Fibroblast of mammary gland (primary cell): Measurements from ENCODE around the gene PARP3.

Experiments
- DNase-seq: peaks from one replicate; pipeline ENCODE4 v3.0.0-alpha.2; 2010; ENCODE audit warnings: low read depth
- H3K4me3 ChIP-seq: 2 replicates; pipeline ENCODE4 v1.5.1; 2011; ENCODE audit warnings: low read depth, mild to moderate bottlenecking, low read length, moderate library complexity; ENCODE audit not compliant: control insufficient read depth
- TF ChIP-seq, protein P1 (sequence below): conservative IDR thresholded peaks from 2 replicates; pipeline ENCODE4 v1.5.1; 2011; ENCODE audit warnings: low read depth, low read length, inconsistent platforms; ENCODE audit not compliant: control insufficient read depth, insufficient read depth

PARP3 gene

DNA sequence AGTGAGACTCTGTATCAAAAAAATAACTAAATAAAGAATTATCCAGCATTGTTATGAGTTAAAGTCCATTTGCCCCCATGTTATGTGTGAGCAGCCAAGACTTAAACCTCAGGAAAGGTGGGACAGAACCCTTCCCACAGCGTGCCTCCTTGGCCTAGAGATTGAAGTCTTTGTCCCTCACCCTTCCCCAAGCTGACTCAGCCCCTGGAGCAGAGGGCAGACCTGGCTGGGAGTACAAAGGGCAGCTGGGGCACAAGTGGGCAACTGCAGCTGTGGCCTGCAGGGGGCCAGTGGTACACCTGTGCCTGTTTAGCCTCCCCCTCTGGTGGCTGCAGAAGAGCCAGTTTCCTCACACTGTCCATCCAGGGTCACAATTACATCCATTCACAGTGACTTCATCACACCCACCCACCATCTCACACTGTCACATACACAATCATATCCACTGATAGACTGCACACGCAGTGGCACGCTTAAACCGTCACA lies 40.2 kb downstream of the PARP3 start:
- H3K4me3 ChIP-seq: peak overlapping the region; percentile 65
- TF ChIP-seq, protein P1, sequence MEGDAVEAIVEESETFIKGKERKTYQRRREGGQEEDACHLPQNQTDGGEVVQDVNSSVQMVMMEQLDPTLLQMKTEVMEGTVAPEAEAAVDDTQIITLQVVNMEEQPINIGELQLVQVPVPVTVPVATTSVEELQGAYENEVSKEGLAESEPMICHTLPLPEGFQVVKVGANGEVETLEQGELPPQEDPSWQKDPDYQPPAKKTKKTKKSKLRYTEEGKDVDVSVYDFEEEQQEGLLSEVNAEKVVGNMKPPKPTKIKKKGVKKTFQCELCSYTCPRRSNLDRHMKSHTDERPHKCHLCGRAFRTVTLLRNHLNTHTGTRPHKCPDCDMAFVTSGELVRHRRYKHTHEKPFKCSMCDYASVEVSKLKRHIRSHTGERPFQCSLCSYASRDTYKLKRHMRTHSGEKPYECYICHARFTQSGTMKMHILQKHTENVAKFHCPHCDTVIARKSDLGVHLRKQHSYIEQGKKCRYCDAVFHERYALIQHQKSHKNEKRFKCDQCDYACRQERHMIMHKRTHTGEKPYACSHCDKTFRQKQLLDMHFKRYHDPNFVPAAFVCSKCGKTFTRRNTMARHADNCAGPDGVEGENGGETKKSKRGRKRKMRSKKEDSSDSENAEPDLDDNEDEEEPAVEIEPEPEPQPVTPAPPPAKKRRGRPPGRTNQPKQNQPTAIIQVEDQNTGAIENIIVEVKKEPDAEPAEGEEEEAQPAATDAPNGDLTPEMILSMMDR: peak; percentile 45
- no peak for DNase-seq

DNA sequence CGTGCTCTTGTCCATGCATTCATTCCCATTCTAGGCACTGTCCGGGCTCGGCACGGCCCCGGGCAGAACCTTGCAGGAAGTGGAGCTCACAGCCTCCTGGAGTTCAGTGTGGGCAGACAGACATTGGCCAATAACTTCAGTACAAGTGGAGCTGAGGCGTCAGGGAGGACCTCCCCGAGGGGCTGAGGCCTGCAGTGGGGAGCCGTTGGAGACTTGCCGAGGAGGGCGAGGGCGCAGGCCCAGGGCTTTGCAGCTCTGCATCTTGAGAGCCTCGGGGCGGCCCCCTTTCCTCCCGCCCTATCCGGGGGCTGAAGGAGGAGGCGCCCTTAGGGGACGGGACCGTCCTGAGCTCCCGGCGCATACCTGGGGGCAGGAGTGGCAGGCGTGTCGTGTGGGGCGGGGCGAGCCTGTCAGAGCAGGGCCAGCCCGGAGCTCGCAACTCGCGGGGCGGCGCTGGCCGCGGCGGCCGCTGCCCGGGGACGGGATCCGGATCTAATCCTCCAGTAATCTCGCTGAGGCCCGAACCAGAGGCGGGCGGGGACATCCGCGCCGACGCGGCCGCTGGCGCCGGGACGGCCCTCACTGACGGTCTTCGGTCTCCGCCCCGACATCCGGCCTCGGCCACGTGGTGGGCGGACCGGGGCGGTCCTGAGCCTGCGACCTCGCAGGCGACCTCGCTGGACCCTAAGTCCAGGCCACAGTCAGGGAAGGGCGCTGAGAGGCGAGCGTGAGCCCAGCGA lies 40.8 kb downstream of the PARP3 start, which contains the start of gene ACY1:
ACY1 (plus strand) TSS at position 698 of the 740 bp plus-strand sequence. CDS start 530 bp downstream, outside the sequence.
- H3K4me3 ChIP-seq: peak within 1 kb of the TSS; percentile 65
- TF ChIP-seq, protein P1: no peak
- DNase-seq: peak; percentile 86

DNA sequence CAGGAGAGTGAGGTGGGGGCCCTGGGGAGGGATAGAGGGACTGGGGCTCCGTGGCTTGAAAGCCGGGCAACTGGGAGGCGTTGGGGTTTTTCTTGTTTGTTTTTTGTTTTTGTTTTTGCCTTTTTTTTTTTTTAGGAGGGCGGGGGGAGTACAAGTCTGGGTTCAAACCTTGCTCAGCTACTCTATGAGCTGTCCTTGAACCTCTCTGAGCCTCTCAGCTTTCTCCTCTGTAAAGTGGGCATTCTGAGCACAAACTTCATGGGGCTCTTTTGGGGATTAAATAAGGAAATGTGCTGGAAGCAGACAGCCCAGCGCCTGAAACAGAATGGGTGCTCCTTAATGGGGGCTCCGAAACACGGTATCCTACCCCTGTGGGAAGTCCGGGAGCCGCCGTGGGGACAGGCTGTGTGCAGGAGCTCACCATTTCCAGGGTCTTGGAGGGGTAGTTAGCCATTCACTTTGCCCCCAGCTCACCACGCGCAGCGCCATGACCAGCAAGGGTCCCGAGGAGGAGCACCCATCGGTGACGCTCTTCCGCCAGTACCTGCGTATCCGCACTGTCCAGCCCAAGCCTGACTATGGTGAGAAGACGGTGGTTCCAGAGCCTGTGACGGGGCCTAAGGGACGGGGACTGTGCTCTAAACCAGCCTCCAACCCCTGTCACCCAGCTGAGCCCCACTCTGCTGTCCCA lies 41.6 kb downstream of the PARP3 start:
- DNase-seq: no peak
- TF ChIP-seq, protein P1: no peak
- H3K4me3 ChIP-seq: peak overlapping the region; percentile 65

DNA sequence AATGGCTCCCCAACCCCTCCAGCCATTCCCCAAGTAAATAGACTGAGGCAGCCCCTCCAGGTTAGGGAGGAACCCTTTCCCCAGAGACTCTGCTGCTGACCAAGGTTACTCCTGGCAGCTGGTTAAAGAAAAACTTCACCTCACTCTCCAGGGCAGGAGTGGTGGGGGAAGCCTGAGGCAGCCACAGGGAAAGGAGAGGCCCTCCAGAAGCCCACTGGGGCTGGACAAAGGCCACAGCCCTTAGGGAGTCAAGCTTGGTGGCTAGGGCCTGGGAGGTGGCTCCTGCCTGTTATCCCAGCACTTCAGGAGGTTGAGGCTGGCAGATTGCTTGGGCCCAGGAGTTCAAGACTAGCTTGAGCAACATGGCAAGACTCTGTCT lies 42.1 kb downstream of the PARP3 start:
- no peak for DNase-seq
- TF ChIP-seq, protein P1: no peak
- no peak overlapping the region for H3K4me3 ChIP-seq

DNA sequence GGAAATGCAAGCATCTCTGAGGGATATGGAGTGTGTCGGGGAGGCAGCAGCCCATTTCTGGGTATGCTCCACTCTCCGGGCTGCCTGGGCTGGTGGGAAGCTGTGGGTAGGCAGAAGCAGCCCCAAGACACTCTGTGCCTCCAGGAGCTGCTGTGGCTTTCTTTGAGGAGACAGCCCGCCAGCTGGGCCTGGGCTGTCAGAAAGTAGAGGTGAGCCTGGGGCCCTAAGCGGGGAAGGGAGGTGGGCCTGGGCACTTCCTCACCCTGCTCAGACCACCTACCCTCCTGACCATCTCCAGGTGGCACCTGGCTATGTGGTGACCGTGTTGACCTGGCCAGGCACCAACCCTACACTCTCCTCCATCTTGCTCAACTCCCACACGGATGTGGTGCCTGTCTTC lies 42.9 kb downstream of the PARP3 start:
- no peak for DNase-seq
- TF ChIP-seq, protein P1: no peak
- no peak overlapping the region for H3K4me3 ChIP-seq

DNA sequence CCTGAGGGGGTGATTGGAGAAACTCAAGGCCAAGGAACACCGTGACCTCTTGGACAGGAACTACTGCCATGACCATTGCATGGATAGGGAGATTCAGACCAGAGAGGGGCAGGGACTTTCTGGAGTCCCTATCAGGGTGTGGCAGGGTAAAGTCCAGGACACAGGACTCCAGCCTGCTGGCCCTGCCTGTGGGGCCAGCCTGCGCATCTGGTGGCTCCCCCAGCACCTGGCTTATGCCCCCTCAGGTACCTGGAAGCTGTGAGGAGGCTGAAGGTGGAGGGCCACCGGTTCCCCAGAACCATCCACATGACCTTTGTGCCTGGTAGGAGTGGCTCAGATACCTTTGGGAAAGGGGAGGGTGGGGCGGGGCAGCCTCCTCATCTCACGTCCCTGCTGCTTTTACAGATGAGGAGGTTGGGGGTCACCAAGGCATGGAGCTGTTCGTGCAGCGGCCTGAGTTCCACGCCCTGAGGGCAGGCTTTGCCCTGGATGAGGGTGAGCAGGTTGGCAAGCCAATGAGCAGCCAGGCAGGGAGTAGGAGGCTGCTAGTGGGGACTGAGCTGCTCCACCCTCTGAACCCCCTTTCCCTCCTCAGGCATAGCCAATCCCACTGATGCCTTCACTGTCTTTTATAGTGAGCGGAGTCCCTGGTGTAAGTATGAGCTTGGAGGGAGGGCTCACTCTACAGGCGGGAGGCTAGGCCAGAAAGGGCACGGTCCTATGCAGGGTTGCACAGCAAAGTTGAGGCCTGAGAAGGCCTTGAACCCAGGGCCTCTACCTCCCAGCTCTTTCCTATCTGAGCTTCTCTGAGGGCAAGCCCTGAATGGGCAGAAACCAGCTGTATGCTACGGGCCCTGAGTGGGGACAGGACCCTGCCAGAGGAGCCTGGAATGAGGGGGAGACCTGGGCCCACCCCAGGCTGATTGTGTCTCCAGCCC lies 44.1 kb downstream of the PARP3 start:
- H3K4me3 ChIP-seq: no peak overlapping the region
- no peak for DNase-seq
- TF ChIP-seq, protein P1: no peak
